Mucosa of descending colon (tissue), 3 donors: Measurements from ENCODE around the gene NDUFS8. TPM values are rescaled to one million over a fixed set of nuclear protein-coding genes. Genes with fewer than 3 reads are reported as not detected.

Source experiments
- ATAC-seq: fragments of 200-7000 bp; cut with Tn5 transposase; one replicate; pipeline ENCODE4 v1.9.1; 2020; ENCODE audit warnings: mild to moderate bottlenecking, moderate library complexity
- DNase-seq, 3 donors: peaks; one replicate each; pipeline ENCODE4 v3.0.0-alpha.2; 2020
- H3K36me3 ChIP-seq: fragments of 200-600 bp; one replicate; pipeline ENCODE4 v1.8.0; 2021; ENCODE audit warnings: low read depth, mild to moderate bottlenecking
- H3K4me1 ChIP-seq: fragments of 200-600 bp; one replicate; pipeline ENCODE4 v1.8.0; 2021; ENCODE audit warnings: low read depth, mild to moderate bottlenecking
- H3K4me3 ChIP-seq: fragments of 200-600 bp; one replicate; pipeline ENCODE4 v1.8.0; 2021; ENCODE audit warnings: mild to moderate bottlenecking
- H3K9me3 ChIP-seq: fragments of 200-600 bp; one replicate; pipeline ENCODE4 v1.8.0; 2021; ENCODE audit warnings: mild to moderate bottlenecking
- CTCF ChIP-seq: fragments of 200-600 bp; IDR thresholded peaks from one replicate; pipeline ENCODE4 v1.8.0; 2022; ENCODE audit warnings: antibody characterized with exemption, mild to moderate bottlenecking
- intact Hi-C, 2 donors: fragments of 100-400 bp; cut with DNase I in 1 of 2; cut with micrococcal nuclease in 1 of 2; formaldehyde crosslinking; loops; one replicate each; pipeline versions ENCODE4 v1.11.0 to v1.11.1; 2022; cut with DNase I, micrococcal nuclease
- total RNA-seq, 3 donors: library from RNA; stranded (reverse); fragmentation: NEBNext Ultra II Directional in 2 of 3; extraction: Animal tissue kit (Norgen Biotek cat#: 25700) in 2 of 3; gene quantifications; one replicate each; pipeline versions ENCODE4 v1.2.1 to v1.2.4, GENCODE V29; 2021 to 2023
- donor health status: DM: no; HTN: no; CAD: no; lungs with moderate emphysema.
- donor health status: DM: no; HTN: no; CAD: no.
- donor health status: DM: no; HTN: yes; CAD: no.

NDUFS8 gene
- total RNA-seq, 3 donors from 2014 or later: 148 to 165 (median 162) TPM

- DNase-seq (no peak), ATAC-seq (no peak)
- no peaks in the 10 kb centered on the region for H3K9me3 ChIP-seq
- H3K4me1 ChIP-seq: peaks cover 11% of the 10 kb centered on the region
- H3K4me3 ChIP-seq: no peak overlapping the region
- intact Hi-C loops: no loop called here
- no peaks in the 10 kb centered on the region for H3K36me3 ChIP-seq
- TF ChIP-seq CTCF: no peak
Measured at GRCh38 chr11:68026391-68027105, 3.9 kb upstream of the NDUFS8 start.

GRCh38 chr11:68027667-68028066, 2.8 kb upstream of the NDUFS8 start:
- ATAC-seq: no peak
- DNase-seq: no peak
- H3K4me3 ChIP-seq: no peak overlapping the region
- no peaks in the 10 kb centered on the region for H3K36me3 ChIP-seq
- no peak for TF ChIP-seq CTCF
- intact Hi-C loops: no loop called here
- peaks cover 17% of the 10 kb centered on the region for H3K4me1 ChIP-seq
- no peaks in the 10 kb centered on the region for H3K9me3 ChIP-seq

GRCh38 chr11:68028802-68029545, 1.5 kb upstream of the NDUFS8 start:
- H3K4me1 ChIP-seq: peaks cover 17% of the 10 kb centered on the region
- H3K9me3 ChIP-seq: no peaks in the 10 kb centered on the region
- ATAC-seq (no peak), DNase-seq (no peak)
- intact Hi-C loops: no loop called here
- TF ChIP-seq CTCF: no peak
- no peak overlapping the region for H3K4me3 ChIP-seq
- no peaks in the 10 kb centered on the region for H3K36me3 ChIP-seq

- no peak for TF ChIP-seq CTCF
- Histone ChIP-seq H3K36me3 (no peaks in the 10 kb centered on the region), H3K4me3 (peak overlapping the region; percentile 44), H3K9me3 (no peaks in the 10 kb centered on the region), H3K4me1 (peaks cover 19% of the 10 kb centered on the region)
- no peak for DNase-seq
- ATAC-seq: peak; percentile 30
- intact Hi-C loops: no loop called here
Measured at GRCh38 chr11:68031144-68031464, 623 bp downstream of the NDUFS8 start.

- ATAC-seq (no peak), DNase-seq (no peak)
- Histone ChIP-seq H3K4me3 (no peak overlapping the region), H3K4me1 (peaks cover 21% of the 10 kb centered on the region), H3K9me3 (no peaks in the 10 kb centered on the region), H3K36me3 (no peaks in the 10 kb centered on the region)
- intact Hi-C loops: no loop called here
- no peak for TF ChIP-seq CTCF
Measured at GRCh38 chr11:68032003-68032402, 1.5 kb downstream of the NDUFS8 start.
